Measurements from ENCODE around the gene MYRF. TPM values are rescaled to one million over a fixed set of nuclear protein-coding genes. Genes with fewer than 3 reads are reported as not detected.

MYRF gene
- total and polyA plus RNA-seq, 9 of the 15 experiments (the other 6 are each of a cell fraction or from before 2014, with no cell fraction given): 2.3 to 25.8 (median 7.1) TPM

GRCh38 chr11:61834278-61835048 lies 82.0 kb downstream of the MYRF start (continued):
- TF ChIP-seq, protein P1, sequence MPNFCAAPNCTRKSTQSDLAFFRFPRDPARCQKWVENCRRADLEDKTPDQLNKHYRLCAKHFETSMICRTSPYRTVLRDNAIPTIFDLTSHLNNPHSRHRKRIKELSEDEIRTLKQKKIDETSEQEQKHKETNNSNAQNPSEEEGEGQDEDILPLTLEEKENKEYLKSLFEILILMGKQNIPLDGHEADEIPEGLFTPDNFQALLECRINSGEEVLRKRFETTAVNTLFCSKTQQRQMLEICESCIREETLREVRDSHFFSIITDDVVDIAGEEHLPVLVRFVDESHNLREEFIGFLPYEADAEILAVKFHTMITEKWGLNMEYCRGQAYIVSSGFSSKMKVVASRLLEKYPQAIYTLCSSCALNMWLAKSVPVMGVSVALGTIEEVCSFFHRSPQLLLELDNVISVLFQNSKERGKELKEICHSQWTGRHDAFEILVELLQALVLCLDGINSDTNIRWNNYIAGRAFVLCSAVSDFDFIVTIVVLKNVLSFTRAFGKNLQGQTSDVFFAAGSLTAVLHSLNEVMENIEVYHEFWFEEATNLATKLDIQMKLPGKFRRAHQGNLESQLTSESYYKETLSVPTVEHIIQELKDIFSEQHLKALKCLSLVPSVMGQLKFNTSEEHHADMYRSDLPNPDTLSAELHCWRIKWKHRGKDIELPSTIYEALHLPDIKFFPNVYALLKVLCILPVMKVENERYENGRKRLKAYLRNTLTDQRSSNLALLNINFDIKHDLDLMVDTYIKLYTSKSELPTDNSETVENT (CRISPR knock-in tag; IDR thresholded peaks at IDR 0.05): peak; percentile 32; the same call in 1 of the 2 replicates
- TF ChIP-seq, protein P2, sequence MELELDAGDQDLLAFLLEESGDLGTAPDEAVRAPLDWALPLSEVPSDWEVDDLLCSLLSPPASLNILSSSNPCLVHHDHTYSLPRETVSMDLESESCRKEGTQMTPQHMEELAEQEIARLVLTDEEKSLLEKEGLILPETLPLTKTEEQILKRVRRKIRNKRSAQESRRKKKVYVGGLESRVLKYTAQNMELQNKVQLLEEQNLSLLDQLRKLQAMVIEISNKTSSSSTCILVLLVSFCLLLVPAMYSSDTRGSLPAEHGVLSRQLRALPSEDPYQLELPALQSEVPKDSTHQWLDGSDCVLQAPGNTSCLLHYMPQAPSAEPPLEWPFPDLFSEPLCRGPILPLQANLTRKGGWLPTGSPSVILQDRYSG (tag; conservative IDR thresholded peaks at IDR 0.05; ENCODE audit: low read depth): peak; percentile 97
- TF ChIP-seq ZNF324 (CRISPR knock-in tag; IDR thresholded peaks at IDR 0.05): no peak
- TF ChIP-seq CBX5 (IDR thresholded peaks at IDR 0.05; ENCODE audit: borderline replicate concordance, low read depth): no peak
- no peak for TF ChIP-seq OTX1 (CRISPR knock-in tag; IDR thresholded peaks at IDR 0.05)
- no peak for TF ChIP-seq ARID2 (IDR thresholded peaks at IDR 0.05)
- peak; percentile 96 for TF ChIP-seq ETV5 (CRISPR knock-in tag; IDR thresholded peaks at IDR 0.05; ENCODE audit: low read depth)
- TF ChIP-seq PRDM10 (IDR thresholded peaks at IDR 0.05; ENCODE audit: partially characterized antibody): no peak
- no peak for TF ChIP-seq MITF (IDR thresholded peaks at IDR 0.05)
- peak; percentile 87 for TF ChIP-seq ZNF311 (CRISPR knock-in tag; IDR thresholded peaks at IDR 0.05)
- TF ChIP-seq, protein P3, sequence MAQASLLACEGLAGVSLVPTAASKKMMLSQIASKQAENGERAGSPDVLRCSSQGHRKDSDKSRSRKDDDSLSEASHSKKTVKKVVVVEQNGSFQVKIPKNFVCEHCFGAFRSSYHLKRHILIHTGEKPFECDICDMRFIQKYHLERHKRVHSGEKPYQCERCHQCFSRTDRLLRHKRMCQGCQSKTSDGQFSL (CRISPR knock-in tag; IDR thresholded peaks at IDR 0.05): peak; percentile 89
- TF ChIP-seq, protein P3 (tag; IDR thresholded peaks at IDR 0.05): peak; percentile 70 to 91; a peak in 3 of 4 replicates
- TF ChIP-seq MAFK (IDR thresholded peaks at IDR 0.05; ENCODE audit: low read length): 0 out of 2 replicates have a peak, but pooled peaks have one; percentile 24
- TF ChIP-seq TGIF2 (CRISPR knock-in tag; IDR thresholded peaks at IDR 0.05): no peak
- no peak for TF ChIP-seq EGR1 (conservative IDR thresholded peaks at IDR 0.05)
- TF ChIP-seq TAL1 (IDR thresholded peaks at IDR 0.05): peak; percentile 74
- TF ChIP-seq HEY1 (CRISPR knock-in tag; IDR thresholded peaks at IDR 0.05; ENCODE audit: borderline replicate concordance): peak; percentile 56; the same call in 1 of the 2 replicates
- peak; percentile 20; the same call in 1 of the 2 replicates for TF ChIP-seq JUN (IDR thresholded peaks at IDR 0.05; ENCODE audit: borderline replicate concordance, low read depth, low read length)
- TF ChIP-seq JUN (CRISPR knock-in tag; IDR thresholded peaks at IDR 0.05; ENCODE audit: borderline replicate concordance): no peak

All from K562 (cell line).